ENCODE results near the gene RNF220. TPM values are rescaled to one million over a fixed set of nuclear protein-coding genes. Genes with fewer than 3 reads are reported as not detected.

The RNF220 gene
- total and polyA plus RNA-seq, 9 of the 15 experiments (the other 6 are each of a cell fraction or from before 2014, with no cell fraction given): 5.1 to 117 (median 66.9) TPM

- POLR2A ChIA-PET: interaction anchor here (0.7 to 2.6 kb wide), 3 partner anchors 9 to 311 kb away, joined by 3 to 11 read pairs (median 3); no protein-coding TSS in a partner anchor
- WGBS (ENCODE audit: insufficient coverage, low coverage, missing lambda C conversion rate): 0% methylated on average over 3 of the region's 3 CpGs
- intact Hi-C loops (cut with micrococcal nuclease): loop anchor here (10.0 kb wide), 1 partner anchor 286 kb away; no protein-coding TSS in a partner anchor
- TF ChIP-seq CBX5 (IDR thresholded peaks at IDR 0.05; ENCODE audit: borderline replicate concordance, low read depth) (no peak), ELF1 (tag; IDR thresholded peaks at IDR 0.05) (no peak), DPF2 (IDR thresholded peaks at IDR 0.05) (no peak), SMC3 (conservative IDR thresholded peaks at IDR 0.05; ENCODE audit: insufficient read depth, low read depth, low read length) (no peak), HOMEZ (CRISPR knock-in tag; IDR thresholded peaks at IDR 0.05) (no peak), ID3 (CRISPR knock-in tag; IDR thresholded peaks at IDR 0.05) (no peak), ID3 (tag; IDR thresholded peaks at IDR 0.05) (no peak), ATF2 (CRISPR knock-in tag; IDR thresholded peaks at IDR 0.05) (no peak), ZNF444 (CRISPR knock-in tag; IDR thresholded peaks at IDR 0.05) (no peak), ZNF174 (CRISPR knock-in tag; IDR thresholded peaks at IDR 0.05) (no peak), ZNF507 (tag; conservative IDR thresholded peaks at IDR 0.05) (no peak), ZNF707 (CRISPR knock-in tag; conservative IDR thresholded peaks at IDR 0.05) (no peak), ZNF165 (CRISPR knock-in tag; IDR thresholded peaks at IDR 0.05; ENCODE audit: borderline replicate concordance) (no peak), ZNF76 (CRISPR knock-in tag; IDR thresholded peaks at IDR 0.05; ENCODE audit: borderline replicate concordance) (no peak), ZNF717 (CRISPR knock-in tag; IDR thresholded peaks at IDR 0.05) (no peak), SFPQ (IDR thresholded peaks at IDR 0.05; ENCODE audit: low read depth, low read length) (no peak), BMI1 (IDR thresholded peaks at IDR 0.05; ENCODE audit: low read length) (no peak), TSC22D4 (tag; IDR thresholded peaks at IDR 0.05) (no peak), ZNF384 (IDR thresholded peaks at IDR 0.05; ENCODE audit: low read depth, low read length) (no peak)
Measured at GRCh38 chr1:44380666-44381177, 24.3 kb upstream of the RNF220 start.

More at GRCh38 chr1:44380666-44381177, 24.3 kb upstream of the RNF220 start:
- ATAC-seq (no peak), FAIRE-seq (no peak), DNase-seq (ENCODE audit: extremely low read depth in 1 of 4, low spot score in 3 of 4) (no peak)
- Histone ChIP-seq H3K79me2 (ENCODE audit: control insufficient read depth, insufficient read depth, low read length) (no peaks in the 10 kb centered on the region), H2AFZ (ENCODE audit: low read depth, low read length) (no peak overlapping the region), H3K27me3 (ENCODE audit: control insufficient read depth in 2 of 2, insufficient read depth in 2 of 2, low read length in 2 of 2) (peaks cover 4 to 26% of the 10 kb centered on the region in 2 experiments; a peak in 4 of 5 replicates), H4K20me1 (replicated peaks; ENCODE audit: control insufficient read depth, insufficient read depth, low read length) (peaks cover 4% of the 10 kb centered on the region; the same call in 1 of the 2 replicates), H3K9ac (ENCODE audit: insufficient read depth in 1 of 2, low read depth in 2 of 2, low read length in 2 of 2) (no peak overlapping the region), H3K9me1 (ENCODE audit: control insufficient read depth, insufficient read depth, low read length) (no peaks in the 10 kb centered on the region), H3K27ac (ENCODE audit: extremely low read depth, low read depth, low read length) (no peak overlapping the region), H3K4me2 (ENCODE audit: insufficient read depth, low read length) (no peak overlapping the region), H3K36me3 (ENCODE audit: control insufficient read depth, insufficient read depth, low read length) (no peaks in the 10 kb centered on the region), H3K9me3 (replicated peaks; ENCODE audit: control insufficient read depth, insufficient read depth, low read depth, low read length) (no peaks in the 10 kb centered on the region), H3K4me3 (no peak overlapping the region), H3K4me1 (replicated peaks in 1 of 2; ENCODE audit: control insufficient read depth in 2 of 2, insufficient read depth in 2 of 2, low read length in 2 of 2) (no peaks in the 10 kb centered on the region)
- no TSS peak for BruUV-seq (replicated peaks)
- in situ Hi-C loops (cut with MboI): no loop called here
- CTCF ChIA-PET (ENCODE audit: low intra/inter-chr PET ratio): no interaction called here

All from K562 (cell line).